ENCODE measurements around the gene RAD50. TPM values are rescaled to one million over a fixed set of nuclear protein-coding genes. Genes with fewer than 3 reads are reported as not detected.

Gene RAD50
- total and polyA plus RNA-seq, 2 donors (not counting 1 experiment from before 2014, with no cell fraction given), result 21.5 to 35.7 TPM

GRCh38 chr5:132669966-132670882, 113.4 kb downstream of the RAD50 start:
- DNase-seq (ENCODE audit: low read depth in 2 of 2), result no peak
- Histone ChIP-seq H2AFZ (ENCODE audit: low read length) (no peak overlapping the region), H4K20me1 (ENCODE audit: control insufficient read depth, extremely low read depth, insufficient read depth, low read length) (no peaks in the 10 kb centered on the region), H3K4me2 (ENCODE audit: extremely low read depth, insufficient read depth, low read length) (no peak overlapping the region), H3K9me3 (ENCODE audit: control insufficient read depth, insufficient read depth, low read depth, low read length) (no peaks in the 10 kb centered on the region), H3K27ac (ENCODE audit: insufficient read depth, low read length) (no peak overlapping the region), H3K4me3 (replicated peaks in 1 of 4; ENCODE audit: control extremely low read depth in 1 of 4, insufficient read depth in 1 of 4, low read depth in 3 of 4, low read length in 4 of 4) (no peak overlapping the region), H3K27me3 (ENCODE audit: control insufficient read depth, insufficient read depth, low read length) (no peaks in the 10 kb centered on the region), H3K36me3 (ENCODE audit: control insufficient read depth, insufficient read depth, low read length) (no peaks in the 10 kb centered on the region), H3K79me2 (ENCODE audit: control insufficient read depth, insufficient read depth, low read length) (no peaks in the 10 kb centered on the region), H3K9ac (ENCODE audit: insufficient read depth, low read length) (no peak overlapping the region), H3K4me1 (ENCODE audit: control insufficient read depth, extremely low read depth, insufficient read depth, low read length) (peaks cover 7% of the 10 kb centered on the region)
- TF ChIP-seq EZH2 (IDR thresholded peaks at IDR 0.05; ENCODE audit: low read length, missing control alignments), result no peak
- no peak for TF ChIP-seq CTCF (conservative IDR thresholded peaks at IDR 0.05 in 1 of 2, IDR thresholded peaks at IDR 0.05 in 1 of 2; ENCODE audit: low read depth in 1 of 2, low read length in 2 of 2)

GRCh38 chr5:132671000-132671399, 114.2 kb downstream of the RAD50 start:
- H3K9me3 ChIP-seq (ENCODE audit: control insufficient read depth, insufficient read depth, low read depth, low read length), result no peaks in the 10 kb centered on the region
- H3K27me3 ChIP-seq (ENCODE audit: control insufficient read depth, insufficient read depth, low read length), result no peaks in the 10 kb centered on the region
- no peak for DNase-seq (ENCODE audit: low read depth in 2 of 2)
- peaks cover 8% of the 10 kb centered on the region for H3K4me1 ChIP-seq (ENCODE audit: control insufficient read depth, extremely low read depth, insufficient read depth, low read length)
- H2AFZ ChIP-seq (ENCODE audit: low read length), result no peak overlapping the region
- no peaks in the 10 kb centered on the region for H3K79me2 ChIP-seq (ENCODE audit: control insufficient read depth, insufficient read depth, low read length)
- H3K36me3 ChIP-seq (ENCODE audit: control insufficient read depth, insufficient read depth, low read length), result no peaks in the 10 kb centered on the region
- H3K4me3 ChIP-seq (replicated peaks in 1 of 4; ENCODE audit: control extremely low read depth in 1 of 4, insufficient read depth in 1 of 4, low read depth in 3 of 4, low read length in 4 of 4), result no peak overlapping the region
- H4K20me1 ChIP-seq (ENCODE audit: control insufficient read depth, extremely low read depth, insufficient read depth, low read length), result no peaks in the 10 kb centered on the region
- TF ChIP-seq CTCF (conservative IDR thresholded peaks at IDR 0.05 in 1 of 2, IDR thresholded peaks at IDR 0.05 in 1 of 2; ENCODE audit: low read depth in 1 of 2, low read length in 2 of 2) (no peak), EZH2 (IDR thresholded peaks at IDR 0.05; ENCODE audit: low read length, missing control alignments) (no peak)
- H3K9ac ChIP-seq (ENCODE audit: insufficient read depth, low read length), result no peak overlapping the region
- H3K27ac ChIP-seq (ENCODE audit: insufficient read depth, low read length), result no peak overlapping the region
- no peak overlapping the region for H3K4me2 ChIP-seq (ENCODE audit: extremely low read depth, insufficient read depth, low read length)

- no peak overlapping the region for H3K9ac ChIP-seq (ENCODE audit: insufficient read depth, low read length)
- no peak overlapping the region for H3K4me2 ChIP-seq (ENCODE audit: extremely low read depth, insufficient read depth, low read length)
- H3K36me3 ChIP-seq (ENCODE audit: control insufficient read depth, insufficient read depth, low read length), result no peaks in the 10 kb centered on the region
- TF ChIP-seq EZH2 (IDR thresholded peaks at IDR 0.05; ENCODE audit: low read length, missing control alignments) (no peak), CTCF (conservative IDR thresholded peaks at IDR 0.05 in 1 of 2, IDR thresholded peaks at IDR 0.05 in 1 of 2; ENCODE audit: low read depth in 1 of 2, low read length in 2 of 2) (no peak)
- no peak for DNase-seq (ENCODE audit: low read depth in 2 of 2)
- H3K9me3 ChIP-seq (ENCODE audit: control insufficient read depth, insufficient read depth, low read depth, low read length), result no peaks in the 10 kb centered on the region
- no peaks in the 10 kb centered on the region for H3K79me2 ChIP-seq (ENCODE audit: control insufficient read depth, insufficient read depth, low read length)
- H3K27ac ChIP-seq (ENCODE audit: insufficient read depth, low read length), result no peak overlapping the region
- no peak overlapping the region for H3K4me3 ChIP-seq (replicated peaks in 1 of 4; ENCODE audit: control extremely low read depth in 1 of 4, insufficient read depth in 1 of 4, low read depth in 3 of 4, low read length in 4 of 4)
- no peaks in the 10 kb centered on the region for H4K20me1 ChIP-seq (ENCODE audit: control insufficient read depth, extremely low read depth, insufficient read depth, low read length)
- no peaks in the 10 kb centered on the region for H3K27me3 ChIP-seq (ENCODE audit: control insufficient read depth, insufficient read depth, low read length)
- no peak overlapping the region for H2AFZ ChIP-seq (ENCODE audit: low read length)
- peaks cover 21% of the 10 kb centered on the region for H3K4me1 ChIP-seq (ENCODE audit: control insufficient read depth, extremely low read depth, insufficient read depth, low read length)
These were observed 116.7 kb downstream of the RAD50 start for GRCh38 chr5:132673488-132673887.

All from fibroblast of lung (primary cell).